Bone marrow (tissue), 2 donors: ENCODE measurements around the gene SNTA1.
"Not testable (repeated sequence)": the region's sequence is repeated elsewhere in the genome, so short reads cannot be mapped to it uniquely, and the experiment has no call there.

Experiments
- DNase-seq, 2 donors: peaks; one replicate each; lab custom pipeline; 2025; lab: John Stamatoyannopoulos, UW

SNTA1 gene

DNA sequence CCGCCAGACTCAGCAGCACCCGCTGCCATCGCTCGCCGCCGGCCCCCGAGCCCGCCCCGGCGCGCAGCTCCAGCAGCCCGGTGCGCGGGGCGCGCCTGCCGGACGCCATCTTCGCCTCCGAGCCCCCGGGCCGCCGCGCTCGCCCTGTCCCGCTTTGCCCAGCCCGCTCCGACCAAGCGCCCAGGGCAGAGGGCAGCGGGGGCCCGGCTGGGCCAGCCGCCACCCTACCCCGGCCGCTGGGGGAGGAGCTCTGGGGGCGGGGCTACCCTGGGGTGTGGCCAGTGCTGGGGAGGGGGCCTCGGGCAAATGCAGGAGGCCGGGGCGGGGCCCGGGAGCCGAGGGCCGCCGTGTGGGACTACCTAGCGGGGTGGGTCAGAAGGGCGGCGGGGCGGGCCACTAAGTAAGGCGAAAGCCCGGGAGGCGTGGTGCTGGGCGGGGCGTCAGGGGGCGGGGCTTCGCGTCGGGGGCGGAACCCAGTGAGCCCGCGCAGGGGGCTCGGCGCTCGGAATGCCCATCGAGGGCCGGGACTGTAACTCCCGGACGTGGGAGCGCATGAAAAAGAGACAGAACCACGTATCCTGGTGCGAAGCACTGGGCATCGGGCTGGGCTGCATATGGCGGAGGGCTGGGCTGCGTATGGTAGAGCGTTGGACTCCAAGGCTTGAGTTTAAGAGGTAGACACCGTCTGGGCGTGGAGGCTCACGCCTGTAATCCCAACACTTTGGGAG is at the start of gene SNTA1:
TSS of gene SNTA1 (minus strand) at position 252 of the 728 bp plus-strand sequence. CDS start at position 109, 143 bp downstream.
- DNase-seq = peak; percentile 54 to 65

DNA sequence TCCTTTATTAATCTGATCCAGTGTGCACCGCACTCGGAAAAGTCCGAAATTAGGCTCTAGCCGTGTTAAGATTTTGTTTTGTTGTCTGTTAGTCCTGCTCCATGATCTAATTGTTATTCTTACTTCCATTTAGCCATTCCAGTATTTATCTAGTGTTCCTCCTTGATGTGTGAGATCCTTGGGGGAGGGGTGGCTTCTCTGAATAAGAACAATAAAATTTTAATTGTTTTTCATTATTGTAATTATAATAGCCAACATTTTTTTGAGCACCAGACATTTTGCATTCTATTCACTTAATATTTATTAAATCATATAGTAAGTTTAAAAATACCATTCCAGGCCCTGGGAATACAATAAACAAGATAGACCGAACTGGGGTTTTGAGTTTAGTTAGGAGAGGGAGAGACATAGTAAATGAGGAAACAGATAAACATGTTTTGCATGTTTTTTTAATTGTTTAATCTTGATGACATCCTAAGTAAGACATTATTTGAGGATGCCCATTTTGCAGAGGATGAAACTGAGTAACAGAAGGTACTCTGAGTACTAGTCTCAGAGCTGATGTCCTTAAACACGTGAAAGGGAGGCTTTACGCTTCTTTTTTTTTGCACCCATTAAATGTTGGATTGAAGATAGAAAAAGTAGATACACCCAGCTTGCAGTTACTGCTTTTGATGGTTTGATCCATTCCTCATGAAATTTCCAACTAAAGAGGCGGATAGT is 47.5 kb upstream of the SNTA1 start:
- no peak for DNase-seq

- DNase-seq = peak in 1 of 2 donors; percentile 28
Observed at GRCh38 chr20:33490023-33490933, 46.7 kb upstream of the SNTA1 start, which contains the start of gene CBFA2T2. Gene CBFA2T2 (plus strand): TSS chr20:33490096. CDS start chr20:33490268, 172 bp downstream.

GRCh38 chr20:33489495-33490022 is 46.0 kb upstream of the SNTA1 start:
- peak; percentile 93 to 95 for DNase-seq

GRCh38 chr20:33488661-33489494 is 45.3 kb upstream of the SNTA1 start:
- not testable (repeated sequence) for DNase-seq

DNA sequence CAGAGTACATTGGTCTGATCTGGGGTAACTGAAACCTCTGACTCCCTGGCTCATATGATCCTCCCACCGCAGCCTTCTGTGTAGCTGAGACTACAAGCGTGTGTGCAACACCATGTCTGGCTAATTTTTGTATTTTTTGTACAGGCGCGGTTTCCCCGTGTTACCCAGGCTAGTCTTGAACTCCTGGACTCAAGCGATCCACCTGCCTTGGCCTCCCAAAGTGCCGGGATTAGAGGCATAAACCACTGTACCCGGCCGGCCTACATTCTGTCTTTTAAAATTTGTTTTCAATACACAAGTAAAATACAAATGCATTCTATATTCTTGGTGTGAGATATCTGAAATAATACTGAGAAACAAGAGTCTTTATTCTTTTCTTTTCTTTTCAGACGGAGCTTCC is 44.6 kb upstream of the SNTA1 start:
- DNase-seq = no peak

- not testable (repeated sequence) for DNase-seq
Observed at GRCh38 chr20:33483186-33483585, 39.6 kb upstream of the SNTA1 start.

DNA sequence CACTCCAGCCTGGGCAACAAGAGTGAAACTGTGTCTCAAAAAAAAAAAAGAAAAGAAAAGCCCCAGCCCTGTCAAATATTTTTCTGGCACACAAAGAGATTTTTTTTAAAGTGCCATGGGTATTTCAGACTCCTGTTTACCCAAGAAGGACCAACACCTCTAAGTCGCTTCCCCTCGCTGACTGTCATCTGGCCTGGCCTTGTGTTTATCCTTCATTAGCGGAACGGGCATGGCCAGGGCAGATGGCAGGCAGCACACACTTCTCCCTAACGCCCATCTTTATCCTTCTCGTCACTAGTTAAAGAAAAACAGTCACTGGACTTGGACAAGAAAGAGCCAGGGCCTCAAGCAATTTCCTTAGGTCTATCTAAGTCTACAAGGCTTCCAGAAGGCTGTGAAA is 39.0 kb upstream of the SNTA1 start:
- DNase-seq = no peak

DNA sequence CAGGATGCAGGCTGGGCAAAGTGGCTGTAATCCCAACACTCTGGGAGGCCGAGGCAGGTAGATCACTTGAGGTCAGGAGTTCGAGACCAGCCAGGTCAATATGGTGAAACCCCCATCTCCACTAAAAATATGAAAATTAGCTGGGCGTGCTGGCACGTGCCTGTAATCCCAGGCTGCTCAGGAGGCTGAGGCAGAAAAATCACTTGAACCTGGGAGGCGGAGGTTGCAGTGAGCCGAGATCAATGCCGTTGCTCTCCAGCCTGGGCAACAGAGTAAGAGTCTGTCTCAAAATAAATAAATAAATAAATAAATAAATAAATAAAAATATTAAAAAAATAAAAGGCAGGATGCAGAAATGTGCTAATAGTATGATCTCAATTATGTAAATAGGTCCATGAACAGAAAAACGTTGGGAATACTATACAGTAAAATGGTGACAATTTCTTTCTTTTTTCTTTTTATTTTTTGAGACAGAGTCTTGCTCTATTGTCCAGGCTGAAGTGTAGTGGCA is 37.9 kb upstream of the SNTA1 start:
- DNase-seq = no peak

DNA sequence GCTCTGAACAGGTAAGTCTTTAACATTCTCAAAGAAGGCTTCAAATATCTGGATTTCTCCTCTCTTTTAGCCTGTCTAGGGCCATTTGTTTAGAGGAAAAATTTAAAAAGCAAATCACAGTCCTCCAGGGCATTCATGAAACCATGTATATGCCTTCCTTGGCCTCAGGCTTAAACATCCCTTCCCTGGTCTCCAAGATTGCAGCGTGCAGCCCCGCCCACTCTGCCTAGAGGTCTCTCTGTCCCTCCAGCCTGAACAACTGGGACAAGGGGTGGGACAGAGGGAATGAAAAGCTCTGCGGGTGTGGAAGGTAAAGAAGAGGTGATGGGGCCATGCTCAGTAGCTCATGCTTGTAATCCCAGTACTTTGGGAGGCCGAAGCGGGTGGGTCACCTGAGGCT is 36.5 kb upstream of the SNTA1 start:
- no peak for DNase-seq

DNA sequence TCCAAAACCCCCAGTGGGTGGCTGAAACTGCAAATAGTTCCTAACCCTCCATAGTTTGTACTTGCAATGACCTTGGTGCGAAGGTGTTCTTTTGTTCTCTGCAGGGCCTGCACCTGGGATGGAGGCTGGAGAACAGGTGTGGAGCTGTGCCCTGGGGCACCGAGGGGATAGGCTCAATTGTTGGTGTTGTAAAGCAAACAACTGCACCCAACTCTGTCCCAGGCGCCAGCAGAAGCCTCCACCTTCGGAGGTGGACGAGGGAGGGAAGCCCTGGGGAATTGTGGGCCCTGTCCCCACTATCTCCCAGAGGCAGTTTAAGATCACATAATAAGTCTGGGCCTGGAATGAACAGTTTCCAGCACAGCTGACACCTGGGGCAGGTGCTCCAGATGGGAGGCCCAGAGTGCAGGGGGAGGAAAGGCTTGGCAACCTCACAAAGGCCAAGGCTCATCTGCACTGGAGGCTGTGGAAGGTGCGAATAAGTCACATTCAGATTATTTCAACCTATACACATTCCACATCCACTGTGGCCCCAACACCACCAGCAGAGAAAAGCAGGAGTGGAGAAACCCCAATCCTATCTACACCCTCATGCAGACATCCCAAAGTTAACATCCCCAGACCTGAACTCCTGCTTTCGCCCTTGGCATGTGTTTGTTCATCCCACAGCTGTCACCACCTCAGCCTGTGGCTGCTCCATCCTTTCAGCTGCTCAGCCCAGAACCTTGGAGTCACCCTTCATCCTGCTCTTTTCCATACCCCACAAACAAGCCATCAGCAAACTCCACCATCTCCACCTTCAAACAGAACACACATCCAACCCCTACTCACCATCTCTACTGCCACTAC is 34.0 kb upstream of the SNTA1 start:
- DNase-seq = no peak

DNA sequence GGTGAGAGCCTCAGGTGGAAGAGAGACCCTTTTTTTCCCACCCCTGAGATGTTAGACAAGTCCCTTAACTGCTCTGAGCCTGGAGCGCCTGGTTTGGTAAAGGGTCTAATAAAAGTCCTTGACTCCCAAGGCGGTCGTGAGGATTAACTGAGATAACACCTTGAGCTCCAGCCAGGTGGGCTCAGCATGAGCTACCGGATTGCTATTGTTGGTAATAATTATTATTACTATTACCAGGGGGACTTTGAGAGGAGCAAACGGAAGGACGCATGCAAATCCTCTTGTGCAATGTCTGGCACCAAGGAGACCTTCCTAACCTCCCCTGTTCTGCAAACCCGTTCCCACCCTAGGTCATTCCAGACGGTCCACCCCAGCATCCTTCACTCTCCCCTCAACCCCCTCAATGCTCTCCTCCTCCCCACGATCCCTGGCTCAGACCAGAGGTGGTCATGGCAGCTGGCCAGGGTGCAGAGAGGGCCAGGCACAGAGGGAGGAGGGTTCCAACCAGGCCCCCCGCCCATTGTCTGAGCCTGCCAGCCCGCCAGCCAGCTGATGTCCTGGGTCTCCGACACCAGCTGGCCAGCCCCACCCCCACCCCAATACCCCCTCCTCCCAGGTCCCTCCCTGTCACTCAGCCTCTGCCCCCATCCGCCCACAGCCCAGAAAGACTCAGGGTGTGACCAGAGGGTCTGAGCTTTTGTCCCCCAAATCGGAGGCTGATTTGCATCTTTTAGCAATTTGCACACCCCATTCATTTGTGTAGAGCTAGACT is 32.0 kb upstream of the SNTA1 start:
- DNase-seq = no peak

DNA sequence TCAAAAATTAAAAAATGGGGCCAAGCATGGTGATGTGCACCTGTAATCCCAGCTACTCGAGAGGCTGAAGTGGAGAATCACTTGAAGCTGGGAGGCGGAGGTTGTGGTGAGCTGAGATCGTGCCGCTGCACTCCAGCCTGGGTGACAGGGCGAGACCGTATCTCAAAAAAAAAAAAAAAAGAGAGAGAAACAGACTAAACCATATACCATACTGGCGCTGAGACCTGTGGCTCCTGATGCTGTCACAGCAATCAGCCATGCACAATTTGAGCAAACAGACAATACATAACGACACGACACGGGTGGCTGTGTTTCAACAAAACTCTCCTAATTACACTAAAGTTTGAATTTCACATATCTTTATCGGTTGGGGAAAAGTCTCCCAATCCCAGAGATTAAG is 31.4 kb upstream of the SNTA1 start:
- DNase-seq = no peak

GRCh38 chr20:33474097-33474873 is 30.7 kb upstream of the SNTA1 start:
- no peak for DNase-seq

DNA sequence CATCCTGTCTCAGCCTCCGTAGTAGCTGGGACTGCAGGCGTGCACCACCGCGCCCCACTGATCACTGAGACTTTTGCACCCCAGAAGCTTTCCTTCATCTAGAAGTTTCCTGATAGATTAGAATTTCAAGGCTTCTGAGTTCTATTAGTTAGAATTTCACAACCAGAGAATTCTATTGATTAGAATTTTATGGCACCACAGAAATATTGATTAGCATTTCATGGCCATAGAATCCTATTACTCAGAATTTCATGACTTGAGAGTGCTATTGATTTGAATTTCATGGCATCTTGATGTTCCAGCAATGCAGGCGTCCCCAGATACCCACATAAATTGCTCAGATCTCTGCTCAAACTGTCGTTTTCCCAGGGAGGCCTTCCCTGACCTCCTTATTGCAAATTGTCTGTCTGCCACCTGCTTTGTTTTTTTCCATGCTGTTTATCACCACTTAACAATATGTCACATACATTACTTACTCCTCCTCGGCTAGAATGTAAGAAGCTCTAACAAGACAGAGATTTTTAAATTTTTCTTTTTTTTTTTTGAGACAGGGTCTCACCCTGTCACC is 29.4 kb upstream of the SNTA1 start:
- no peak for DNase-seq

GRCh38 chr20:33470866-33471265 is 27.3 kb upstream of the SNTA1 start:
- DNase-seq = no peak

GRCh38 chr20:33470457-33470856 is 26.9 kb upstream of the SNTA1 start:
- DNase-seq = no peak

- no peak for DNase-seq
Observed at GRCh38 chr20:33466303-33466646, 22.7 kb upstream of the SNTA1 start.
